GM12801 (cell line): ENCODE measurements around the gene PABPN1.

Experiments
- CTCF ChIP-seq: IDR thresholded peaks from one replicate; pipeline ENCODE4 v1.5.1; 2011; ENCODE audit warnings: control low read depth; ENCODE audit not compliant: insufficient read length; ENCODE audit errors: extremely low read depth

The PABPN1 gene

GRCh38 chr14:23346693-23347405 is 25.6 kb downstream of the PABPN1 start:
- no peak for TF ChIP-seq CTCF

- no peak for TF ChIP-seq CTCF
These were observed 26.4 kb downstream of the PABPN1 start for GRCh38 chr14:23347406-23348296.

- no peak for TF ChIP-seq CTCF
These were observed 27.0 kb downstream of the PABPN1 start for GRCh38 chr14:23348297-23348655.

GRCh38 chr14:23349156-23349845 is 28.0 kb downstream of the PABPN1 start:
- no peak for TF ChIP-seq CTCF

- TF ChIP-seq CTCF = no peak
These were observed 30.6 kb downstream of the PABPN1 start for GRCh38 chr14:23351681-23352505.

- TF ChIP-seq CTCF = no peak
These were observed 31.5 kb downstream of the PABPN1 start, which contains the start of gene SLC22A17 for GRCh38 chr14:23352506-23353432. Gene SLC22A17 (minus strand): TSS chr14:23352887.
